Astrocyte of the spinal cord (primary cell): ENCODE data around the gene C6orf47.

Experiments
- DNase-seq: peaks from one replicate; pipeline ENCODE4 v3.0.0; 2011; ENCODE audit warnings: low read depth, low spot score
- H3K4me3 ChIP-seq: 2 replicates; pipeline ENCODE4 v1.5.1; 2011; ENCODE audit warnings: low read depth, mild to moderate bottlenecking, low read length, moderate library complexity
- CTCF ChIP-seq: IDR thresholded peaks from 2 replicates; pipeline ENCODE4 v1.5.1; 2012; ENCODE audit warnings: low read depth, mild to moderate bottlenecking, low read length, inconsistent platforms
- in situ Hi-C: cut with HindIII; loops from 2 replicates; pipeline ENCODE4 v1.10.0; 2017; ENCODE audit warnings: low sequenced_read_pairs

C6orf47 gene

GRCh38 chr6:31634969-31635575 is 25.5 kb downstream of the C6orf47 start:
- no peak for DNase-seq
- no peak for TF ChIP-seq CTCF
- H3K4me3 ChIP-seq: no peak overlapping the region
- in situ Hi-C loops: no loop called here

GRCh38 chr6:31634131-31634530 is 26.4 kb downstream of the C6orf47 start:
- in situ Hi-C loops: no loop called here
- no peak for TF ChIP-seq CTCF
- DNase-seq: no peak
- H3K4me3 ChIP-seq: no peak overlapping the region

GRCh38 chr6:31633447-31633846 is 27.1 kb downstream of the C6orf47 start:
- no peak for TF ChIP-seq CTCF
- no peak for DNase-seq
- in situ Hi-C loops: no loop called here
- no peak overlapping the region for H3K4me3 ChIP-seq

GRCh38 chr6:31632279-31632946 is 28.2 kb downstream of the C6orf47 start:
- no peak overlapping the region for H3K4me3 ChIP-seq
- DNase-seq: no peak
- no peak for TF ChIP-seq CTCF
- in situ Hi-C loops: no loop called here

GRCh38 chr6:31631681-31632278 is 28.8 kb downstream of the C6orf47 start:
- in situ Hi-C loops: no loop called here
- no peak for DNase-seq
- TF ChIP-seq CTCF: no peak
- no peak overlapping the region for H3K4me3 ChIP-seq

GRCh38 chr6:31631209-31631608 is 29.4 kb downstream of the C6orf47 start:
- H3K4me3 ChIP-seq: no peak overlapping the region
- in situ Hi-C loops: no loop called here
- no peak for DNase-seq
- TF ChIP-seq CTCF: no peak
